ENCODE measurements around the gene INTS13.
"Not testable (repeated sequence)": the region's sequence is repeated elsewhere in the genome, so short reads cannot be mapped to it uniquely, and the experiment has no call there.

INTS13 gene

GRCh38 chr12:26970136-26970535 lies 32.4 kb upstream of the INTS13 start:
- TF ChIP-seq CTCF (IDR thresholded peaks at IDR 0.05; ENCODE audit: borderline replicate concordance, insufficient read depth, low read depth, low read length) = no peak
- no peak overlapping the region for H3K4me3 ChIP-seq (ENCODE audit: low read depth, low read length)

- TF ChIP-seq CTCF (IDR thresholded peaks at IDR 0.05; ENCODE audit: borderline replicate concordance, insufficient read depth, low read depth, low read length) = no peak
- H3K4me3 ChIP-seq (ENCODE audit: low read depth, low read length) = no peak overlapping the region
Observed at GRCh38 chr12:26966842-26967241, 29.1 kb upstream of the INTS13 start.

- no peak for TF ChIP-seq CTCF (IDR thresholded peaks at IDR 0.05; ENCODE audit: borderline replicate concordance, insufficient read depth, low read depth, low read length)
- no peak overlapping the region for H3K4me3 ChIP-seq (ENCODE audit: low read depth, low read length)
Observed at GRCh38 chr12:26963413-26963812, 25.6 kb upstream of the INTS13 start.

GRCh38 chr12:26961803-26962202 lies 24.0 kb upstream of the INTS13 start:
- no peak for TF ChIP-seq CTCF (IDR thresholded peaks at IDR 0.05; ENCODE audit: borderline replicate concordance, insufficient read depth, low read depth, low read length)
- H3K4me3 ChIP-seq (ENCODE audit: low read depth, low read length) = no peak overlapping the region

- H3K4me3 ChIP-seq (ENCODE audit: low read depth, low read length) = not testable (repeated sequence)
Observed at GRCh38 chr12:26961391-26961790, 23.6 kb upstream of the INTS13 start.

GRCh38 chr12:26954027-26954426 lies 16.2 kb upstream of the INTS13 start:
- TF ChIP-seq CTCF (IDR thresholded peaks at IDR 0.05; ENCODE audit: borderline replicate concordance, insufficient read depth, low read depth, low read length) = no peak
- H3K4me3 ChIP-seq (ENCODE audit: low read depth, low read length) = no peak overlapping the region

- TF ChIP-seq CTCF (IDR thresholded peaks at IDR 0.05; ENCODE audit: borderline replicate concordance, insufficient read depth, low read depth, low read length) = no peak
- no peak overlapping the region for H3K4me3 ChIP-seq (ENCODE audit: low read depth, low read length)
Observed at GRCh38 chr12:26953447-26953846, 15.7 kb upstream of the INTS13 start.

GRCh38 chr12:26948309-26948708 lies 10.5 kb upstream of the INTS13 start:
- no peak overlapping the region for H3K4me3 ChIP-seq (ENCODE audit: low read depth, low read length)
- TF ChIP-seq CTCF (IDR thresholded peaks at IDR 0.05; ENCODE audit: borderline replicate concordance, insufficient read depth, low read depth, low read length) = no peak

Measured in GM12875 (cell line).